B cell (primary cell): ENCODE measurements around the gene GABRD.

Source experiments
- CTCF ChIP-seq: fragments of 200-600 bp; IDR thresholded peaks from one replicate; pipeline ENCODE4 v1.8.0; 2022; ENCODE audit warnings: antibody characterized with exemption, mild to moderate bottlenecking
- EZH2 ChIP-seq: IDR thresholded peaks from 2 replicates; pipeline ENCODE4 v1.6.1; 2012; ENCODE audit warnings: borderline replicate concordance, low read depth, mild to moderate bottlenecking, moderate library complexity, low read length; ENCODE audit not compliant: insufficient read depth, poor library complexity, severe bottlenecking

GRCh38 chr1:2029561-2029960 lies 10.4 kb downstream of the GABRD start:
- TF ChIP-seq CTCF = no peak
- TF ChIP-seq EZH2 = no peak
